Liver (tissue), 9 donors: ENCODE measurements around the gene PEX5L. TPM values are rescaled to one million over a fixed set of nuclear protein-coding genes. Genes with fewer than 3 reads are reported as not detected.

ENCODE experiments used
- DNase-seq: peaks from one replicate; pipeline ENCODE4 v3.0.0-alpha.2; 2017; ENCODE audit warnings: low spot score
- H3K27ac ChIP-seq, 2 donors: one replicate each; pipeline ENCODE4 v1.7.0; 2013; ENCODE audit warnings: inconsistent platforms in 2 of 2, low read length in 2 of 2, control low read depth in 1 of 2, low read depth in 1 of 2, mild to moderate bottlenecking in 1 of 2
- H3K27me3 ChIP-seq, 4 donors: one replicate each; pipeline versions ENCODE4 v1.6.1 to v1.7.0; 2013; ENCODE audit warnings: low read length in 3 of 4, inconsistent platforms in 1 of 4, mild to moderate bottlenecking in 1 of 4, moderate library complexity in 1 of 4; ENCODE audit not compliant: control insufficient read depth in 4 of 4, insufficient read depth in 4 of 4
- H3K36me3 ChIP-seq, 4 donors: one replicate each; pipeline versions ENCODE4 v1.6.1 to v1.7.0; 2013; ENCODE audit warnings: low read length in 3 of 4, mild to moderate bottlenecking in 3 of 4, low read depth in 1 of 4, moderate library complexity in 1 of 4; ENCODE audit not compliant: control insufficient read depth in 4 of 4, insufficient read depth in 3 of 4
- H3K4me1 ChIP-seq, 4 donors: one replicate each; pipeline versions ENCODE4 v1.6.1 to v1.7.0; 2013; ENCODE audit warnings: low read length in 3 of 4, mild to moderate bottlenecking in 3 of 4, moderate library complexity in 1 of 4; ENCODE audit not compliant: control insufficient read depth in 4 of 4, insufficient read depth in 4 of 4
- H3K4me3 ChIP-seq, 3 donors: one replicate each; pipeline versions ENCODE4 v1.6.1 to v1.7.0; 2013; ENCODE audit warnings: low read length in 3 of 3, control low read depth in 1 of 3, low read depth in 1 of 3, mild to moderate bottlenecking in 1 of 3
- H3K9ac ChIP-seq, 2 donors: one replicate each; pipeline ENCODE4 v1.7.0; 2013; ENCODE audit warnings: low read length in 2 of 2, mild to moderate bottlenecking in 2 of 2, moderate library complexity in 2 of 2, control low read depth in 1 of 2, low read depth in 1 of 2
- H3K9me3 ChIP-seq, 4 donors: one replicate each; pipeline versions ENCODE4 v1.6.1 to v1.7.0; 2013; ENCODE audit warnings: low read length in 3 of 4; ENCODE audit not compliant: control insufficient read depth in 4 of 4
- ATF3 ChIP-seq: IDR thresholded peaks from 2 replicates; pipeline ENCODE4 v1.6.1; 2016; ENCODE audit warnings: antibody characterized with exemption
- CTCF ChIP-seq: fragments of 150-350 bp; IDR thresholded peaks from 2 replicates; pipeline ENCODE4 v1.5.1; 2017; ENCODE audit warnings: improper control_type of control experiment, low read depth, low read length; ENCODE audit not compliant: missing input control
- EGR1 ChIP-seq, 2 donors: IDR thresholded peaks; 2 replicates each; pipeline ENCODE4 v1.6.1; 2016 to 2018; ENCODE audit warnings: antibody characterized with exemption in 2 of 2, low read depth in 2 of 2
- FOXA1 ChIP-seq: IDR thresholded peaks from 2 replicates; pipeline ENCODE4 v1.6.1; 2016; ENCODE audit warnings: antibody characterized with exemption
- FOXA2 ChIP-seq: IDR thresholded peaks from 2 replicates; pipeline ENCODE4 v1.6.1; 2016; ENCODE audit warnings: antibody characterized with exemption
- GABPA ChIP-seq, 2 donors: IDR thresholded peaks in 1 of 2; conservative IDR thresholded peaks in 1 of 2; 2 replicates each; pipeline ENCODE4 v1.6.1; 2016; ENCODE audit warnings: antibody characterized with exemption in 2 of 2, mild to moderate bottlenecking in 1 of 2, moderate library complexity in 1 of 2
- HNF4A ChIP-seq, 2 donors: conservative IDR thresholded peaks; 2 replicates each; pipeline ENCODE4 v1.6.1; 2016; ENCODE audit warnings: antibody characterized with exemption in 2 of 2, mild to moderate bottlenecking in 2 of 2
- JUND ChIP-seq, 2 donors: IDR thresholded peaks; 2 replicates each; pipeline ENCODE4 v1.6.1; 2016; ENCODE audit warnings: antibody characterized with exemption in 2 of 2
- MAX ChIP-seq: IDR thresholded peaks from 2 replicates; pipeline ENCODE4 v1.6.1; 2016; ENCODE audit warnings: antibody characterized with exemption
- NR2F2 ChIP-seq: IDR thresholded peaks from 2 replicates; pipeline ENCODE4 v1.6.1; 2016; ENCODE audit warnings: antibody characterized with exemption
- RAD21 ChIP-seq, 2 donors: IDR thresholded peaks; 2 replicates each; pipeline ENCODE4 v1.6.1; 2016; ENCODE audit warnings: antibody characterized with exemption in 2 of 2, mild to moderate bottlenecking in 2 of 2
- REST ChIP-seq: IDR thresholded peaks from 2 replicates; pipeline ENCODE4 v1.6.1; 2016; ENCODE audit warnings: antibody characterized with exemption, mild to moderate bottlenecking
- RXRA ChIP-seq, 2 donors: IDR thresholded peaks; 2 replicates each; pipeline ENCODE4 v1.6.1; 2017 to 2018; ENCODE audit warnings: antibody characterized with exemption in 2 of 2, mild to moderate bottlenecking in 1 of 2
- SP1 ChIP-seq: IDR thresholded peaks from 2 replicates; pipeline ENCODE4 v1.6.1; 2018; ENCODE audit warnings: antibody characterized with exemption, mild to moderate bottlenecking
- TAF1 ChIP-seq: conservative IDR thresholded peaks from 2 replicates; pipeline ENCODE4 v1.6.1; 2016; ENCODE audit warnings: antibody characterized with exemption, mild to moderate bottlenecking
- YY1 ChIP-seq: IDR thresholded peaks from 2 replicates; pipeline ENCODE4 v1.6.1; 2016; ENCODE audit warnings: antibody characterized with exemption, mild to moderate bottlenecking
- ZBTB33 ChIP-seq: IDR thresholded peaks from 2 replicates; pipeline ENCODE4 v1.6.1; 2016; ENCODE audit warnings: antibody characterized with exemption
- WGBS: extraction: QIAGEN DNeasy Blood & Tissue Kit; methylation state at CpG from one replicate; pipeline ENCODE4 v1.1.7; 2013; 5-methylcytosine and 5-hydroxymethylcytosine counted together
- polyA plus RNA-seq, 2 donors: library from polyadenylated mRNA; stranded (reverse) in 1 of 2; unstranded in 1 of 2; fragments of 200-250 nt in 1 of 2; fragments of >200 nt in 1 of 2; fragmentation: Nextera tagmentation in 1 of 2; extraction: Ambion mirVana in 1 of 2; gene quantifications; one replicate each; pipeline versions ENCODE4 v1.2.1 to v1.2.3, GENCODE V29; 2013 to 2015
- total RNA-seq, 2 donors: library from RNA; depleted of rRNA; stranded (reverse); fragments of >200 nt; gene quantifications; one replicate each; pipeline ENCODE4 v1.2.3, GENCODE V29; 2014
- donor health status: healthy.
- donor health status: healthy.
- donor health status: healthy.
- donor health status: healthy.
- donor health status: healthy.

PEX5L gene
- total and polyA plus RNA-seq, 4 donors, result 0.03 TPM; not detected in 3

- peaks cover 0 to 9% (median 0%) of the 10 kb centered on the region in 4 donors for H3K27me3 ChIP-seq
- no peaks in the 10 kb centered on the region for H3K36me3 ChIP-seq
- no peak overlapping the region for H3K27ac ChIP-seq
- WGBS, result 83% methylated on average over 3 of the region's 3 CpGs
- H3K4me3 ChIP-seq, result no peak overlapping the region
- H3K9ac ChIP-seq, result no peak overlapping the region
- TF ChIP-seq JUND (IDR thresholded peaks at IDR 0.05), result no peak
- no peak for TF ChIP-seq REST
- TF ChIP-seq SP1, result no peak
- no peak for TF ChIP-seq GABPA (IDR thresholded peaks at IDR 0.05 in 1 of 2, conservative IDR thresholded peaks at IDR 0.05 in 1 of 2)
- TF ChIP-seq ZBTB33, result no peak
- TF ChIP-seq TAF1, result no peak
- no peak for TF ChIP-seq MAX
- no peak for TF ChIP-seq RXRA (IDR thresholded peaks at IDR 0.05)
- no peak for TF ChIP-seq YY1
- no peak for TF ChIP-seq RAD21 (IDR thresholded peaks at IDR 0.05)
- no peak for TF ChIP-seq FOXA1
- no peak for TF ChIP-seq CTCF
- TF ChIP-seq FOXA2, result no peak
- no peak for TF ChIP-seq EGR1 (IDR thresholded peaks at IDR 0.05; ENCODE audit: low read depth in 2 of 2)
- no peak for TF ChIP-seq ATF3
- no peak for TF ChIP-seq HNF4A (conservative IDR thresholded peaks at IDR 0.05)
- no peaks in the 10 kb centered on the region for H3K4me1 ChIP-seq
- no peaks in the 10 kb centered on the region for H3K9me3 ChIP-seq
- no peak for DNase-seq
These were observed 214.4 kb downstream of the PEX5L start for GRCh38 chr3:179822296-179822695.

- no peaks in the 10 kb centered on the region for H3K4me1 ChIP-seq
- no peaks in the 10 kb centered on the region for H3K9me3 ChIP-seq
- H3K36me3 ChIP-seq, result no peaks in the 10 kb centered on the region
- 76% methylated on average over 3 of the region's 3 CpGs for WGBS
- H3K27me3 ChIP-seq, result peaks cover 0 to 6% (median 0%) of the 10 kb centered on the region in 4 donors
- no peak overlapping the region for H3K27ac ChIP-seq
- DNase-seq, result no peak
- no peak overlapping the region for H3K9ac ChIP-seq
- H3K4me3 ChIP-seq, result no peak overlapping the region
- TF ChIP-seq NR2F2 (no peak), HNF4A (conservative IDR thresholded peaks at IDR 0.05) (no peak)
These were observed 217.4 kb downstream of the PEX5L start for GRCh38 chr3:179819379-179819778.
